C4-2B (cell line): ENCODE data around the gene CREB5.

Experiments
- ZFX ChIP-seq: fragments of 450-650 bp; IDR thresholded peaks from 2 replicates; pipeline ENCODE4 v1.6.1; 2017
- TF ChIP-seq, protein P1 (sequence below): fragments of 450-650 bp; conservative IDR thresholded peaks from 2 replicates; pipeline ENCODE4 v1.5.1; 2017; ENCODE audit warnings: mild to moderate bottlenecking

DNA sequence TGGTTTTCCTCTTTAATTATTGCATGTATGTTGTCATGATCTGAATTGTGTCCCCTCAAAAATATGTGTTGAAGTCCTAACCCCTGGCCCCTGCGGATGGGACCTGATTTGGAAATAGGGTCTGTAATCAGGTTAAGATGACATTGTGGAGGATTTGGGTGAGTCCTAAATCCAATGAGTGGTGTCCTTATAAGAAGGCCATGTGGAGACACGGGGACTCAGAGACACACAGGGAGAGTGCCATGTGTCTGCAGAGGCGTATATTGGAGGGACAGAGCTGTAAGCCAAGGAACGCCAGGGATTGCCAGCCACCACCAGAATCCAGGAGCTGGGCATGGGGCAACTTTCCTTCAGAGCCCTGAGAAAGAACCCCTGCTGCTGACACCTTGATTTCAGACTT is 171.9 kb downstream of the CREB5 start:
- TF ChIP-seq, protein P1, sequence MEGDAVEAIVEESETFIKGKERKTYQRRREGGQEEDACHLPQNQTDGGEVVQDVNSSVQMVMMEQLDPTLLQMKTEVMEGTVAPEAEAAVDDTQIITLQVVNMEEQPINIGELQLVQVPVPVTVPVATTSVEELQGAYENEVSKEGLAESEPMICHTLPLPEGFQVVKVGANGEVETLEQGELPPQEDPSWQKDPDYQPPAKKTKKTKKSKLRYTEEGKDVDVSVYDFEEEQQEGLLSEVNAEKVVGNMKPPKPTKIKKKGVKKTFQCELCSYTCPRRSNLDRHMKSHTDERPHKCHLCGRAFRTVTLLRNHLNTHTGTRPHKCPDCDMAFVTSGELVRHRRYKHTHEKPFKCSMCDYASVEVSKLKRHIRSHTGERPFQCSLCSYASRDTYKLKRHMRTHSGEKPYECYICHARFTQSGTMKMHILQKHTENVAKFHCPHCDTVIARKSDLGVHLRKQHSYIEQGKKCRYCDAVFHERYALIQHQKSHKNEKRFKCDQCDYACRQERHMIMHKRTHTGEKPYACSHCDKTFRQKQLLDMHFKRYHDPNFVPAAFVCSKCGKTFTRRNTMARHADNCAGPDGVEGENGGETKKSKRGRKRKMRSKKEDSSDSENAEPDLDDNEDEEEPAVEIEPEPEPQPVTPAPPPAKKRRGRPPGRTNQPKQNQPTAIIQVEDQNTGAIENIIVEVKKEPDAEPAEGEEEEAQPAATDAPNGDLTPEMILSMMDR: no peak
- TF ChIP-seq ZFX: no peak
